Keratinocyte (primary cell): ENCODE measurements around the gene EXOSC9.

Experiments
- CTCF ChIP-seq, 3 experiments: IDR thresholded peaks in 1 of 3; conservative IDR thresholded peaks in 1 of 3; optimal IDR thresholded peaks in 1 of 3; 2 replicates in 2 of 3; 3 replicates in 1 of 3; pipeline versions ENCODE3 to v1.5.1; 2011; ENCODE audit warnings: low read length in 3 of 3, mild to moderate bottlenecking in 3 of 3, moderate library complexity in 2 of 3, control low read depth in 1 of 3, inconsistent platforms in 1 of 3; ENCODE audit not compliant: insufficient read depth in 2 of 3; ENCODE audit errors: extremely low read depth in 1 of 3
- EZH2 ChIP-seq: IDR thresholded peaks from one replicate; pipeline ENCODE4 v1.6.1; 2012; ENCODE audit warnings: inconsistent platforms, mild to moderate bottlenecking, low read length, moderate library complexity

DNA sequence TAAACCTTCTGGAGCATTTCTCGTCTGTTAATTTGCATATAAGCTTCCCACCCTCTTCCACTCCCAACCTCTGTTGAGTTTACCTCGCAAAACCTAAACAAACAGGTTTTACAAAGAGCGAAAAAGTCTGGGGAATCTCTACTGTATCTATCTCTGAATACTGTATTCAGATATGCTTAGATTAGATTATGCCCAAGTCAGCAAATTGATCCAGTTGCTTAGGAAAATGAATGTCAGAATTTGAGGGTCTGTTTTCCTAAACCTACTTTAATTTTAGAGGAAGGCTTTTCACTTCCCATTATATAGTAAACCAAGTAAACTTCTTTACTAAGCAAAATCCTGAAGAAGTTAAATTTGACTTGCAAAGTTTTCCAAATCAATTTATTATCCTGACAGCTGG is 15.9 kb downstream of the EXOSC9 start:
- TF ChIP-seq CTCF (optimal IDR thresholded peaks at IDR 0.05 in 1 of 3, IDR thresholded peaks at IDR 0.05 in 1 of 3, conservative IDR thresholded peaks at IDR 0.05 in 1 of 3; ENCODE audit: extremely low read depth in 1 of 3, insufficient read depth in 2 of 3, low read length in 3 of 3) = no peak
- no peak for TF ChIP-seq EZH2
